ENCODE results near the gene PUSL1.

PUSL1 gene

GRCh38 chr1:1307261-1307922 is 1.0 kb upstream of the PUSL1 start:
- TF ChIP-seq CTCF (IDR thresholded peaks at IDR 0.05) = no peak
- no peak for TF ChIP-seq ZFX (IDR thresholded peaks at IDR 0.05; ENCODE audit: borderline replicate concordance)
- peak overlapping the region; percentile 96 for H3K27ac ChIP-seq

DNA sequence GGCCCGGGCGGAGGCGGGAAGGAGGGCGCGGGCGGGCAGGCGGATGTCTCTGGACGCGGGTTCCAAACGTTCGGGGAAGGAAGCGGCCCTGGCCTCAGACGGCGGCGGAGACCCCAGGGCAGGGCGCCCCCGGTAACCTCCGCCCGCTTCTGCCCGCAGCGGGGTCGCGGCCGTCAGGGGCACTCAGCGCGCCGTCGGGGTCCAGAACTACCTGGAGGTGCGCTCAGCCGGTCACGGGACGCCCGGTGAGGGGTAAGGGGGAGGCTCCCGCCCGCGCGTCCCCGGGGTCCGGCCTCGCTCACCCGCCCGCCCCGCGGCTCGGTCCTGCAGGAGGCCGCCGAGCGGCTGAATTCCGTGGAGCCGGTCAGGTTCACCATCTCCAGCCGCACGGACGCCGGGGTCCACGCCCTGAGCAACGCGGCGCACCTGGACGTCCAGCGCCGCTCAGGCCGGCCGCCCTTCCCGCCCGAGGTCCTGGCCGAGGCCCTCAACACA is 406 bp downstream of the PUSL1 start:
- peak overlapping the region; percentile 96 for H3K27ac ChIP-seq
- TF ChIP-seq ZFX (IDR thresholded peaks at IDR 0.05; ENCODE audit: borderline replicate concordance) (no peak), CTCF (IDR thresholded peaks at IDR 0.05) (no peak)

DNA sequence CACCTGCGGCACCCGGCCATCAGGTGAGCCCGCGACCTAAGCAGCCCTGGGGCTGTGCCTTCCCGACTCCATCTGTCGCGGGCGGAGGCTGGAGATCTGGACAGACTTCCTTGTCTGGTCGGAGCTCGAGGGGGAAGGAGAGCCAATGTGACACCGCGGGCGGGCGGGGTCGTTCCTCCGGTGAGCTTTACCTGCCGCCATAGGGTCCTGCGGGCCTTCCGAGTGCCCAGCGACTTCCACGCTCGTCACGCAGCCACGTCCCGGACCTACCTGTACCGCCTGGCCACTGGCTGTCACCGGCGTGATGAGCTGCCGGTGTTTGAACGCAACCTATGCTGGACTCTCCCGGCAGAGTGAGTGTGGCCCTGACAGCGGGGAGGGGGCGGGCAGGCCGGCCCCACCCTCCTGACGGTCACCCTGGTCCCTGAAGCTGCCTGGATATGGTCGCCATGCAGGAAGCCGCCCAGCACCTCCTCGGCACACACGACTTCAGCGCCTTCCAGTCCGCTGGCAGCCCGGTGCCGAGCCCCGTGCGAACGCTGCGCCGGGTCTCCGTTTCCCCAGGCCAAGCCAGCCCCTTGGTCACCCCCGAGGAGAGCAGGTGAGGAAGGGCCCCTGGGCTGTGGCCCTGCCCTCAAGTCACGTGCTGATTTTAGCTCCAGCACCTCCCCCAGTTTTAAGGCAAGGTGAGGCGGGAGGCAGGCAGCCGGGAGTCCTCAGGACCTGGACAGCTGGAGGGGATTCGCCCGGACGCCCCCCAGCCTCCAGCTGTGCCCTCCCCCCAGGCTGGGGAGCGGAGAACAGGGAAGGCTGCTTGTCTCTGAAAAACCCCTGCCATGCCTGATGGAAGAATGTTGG is 1.1 kb downstream of the PUSL1 start:
- TF ChIP-seq CTCF (IDR thresholded peaks at IDR 0.05) (no peak), ZFX (IDR thresholded peaks at IDR 0.05; ENCODE audit: borderline replicate concordance) (no peak)
- H3K27ac ChIP-seq = peak overlapping the region; percentile 96

DNA sequence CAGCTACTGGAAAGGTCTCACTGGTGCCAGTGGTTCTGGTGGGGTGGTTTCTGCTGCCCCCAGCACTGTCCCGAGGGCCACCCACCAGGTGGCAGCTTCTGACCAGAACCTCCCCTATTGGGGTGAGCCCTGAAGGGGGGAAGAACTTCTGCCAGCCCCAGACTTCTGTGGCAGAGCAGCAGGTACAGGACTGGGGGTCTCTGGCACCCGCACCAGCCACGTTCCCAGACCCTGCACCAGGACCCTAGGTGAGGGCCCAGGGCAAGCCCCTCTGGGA is 1.6 kb downstream of the PUSL1 start:
- TF ChIP-seq ZFX (IDR thresholded peaks at IDR 0.05; ENCODE audit: borderline replicate concordance) (no peak), CTCF (IDR thresholded peaks at IDR 0.05) (no peak)
- peak overlapping the region; percentile 96 for H3K27ac ChIP-seq

- peak overlapping the region; percentile 96 for H3K27ac ChIP-seq
- TF ChIP-seq ZFX (IDR thresholded peaks at IDR 0.05; ENCODE audit: borderline replicate concordance) (no peak), CTCF (IDR thresholded peaks at IDR 0.05) (no peak)
Measured at GRCh38 chr1:1310476-1311053, 2.2 kb downstream of the PUSL1 start.

DNA sequence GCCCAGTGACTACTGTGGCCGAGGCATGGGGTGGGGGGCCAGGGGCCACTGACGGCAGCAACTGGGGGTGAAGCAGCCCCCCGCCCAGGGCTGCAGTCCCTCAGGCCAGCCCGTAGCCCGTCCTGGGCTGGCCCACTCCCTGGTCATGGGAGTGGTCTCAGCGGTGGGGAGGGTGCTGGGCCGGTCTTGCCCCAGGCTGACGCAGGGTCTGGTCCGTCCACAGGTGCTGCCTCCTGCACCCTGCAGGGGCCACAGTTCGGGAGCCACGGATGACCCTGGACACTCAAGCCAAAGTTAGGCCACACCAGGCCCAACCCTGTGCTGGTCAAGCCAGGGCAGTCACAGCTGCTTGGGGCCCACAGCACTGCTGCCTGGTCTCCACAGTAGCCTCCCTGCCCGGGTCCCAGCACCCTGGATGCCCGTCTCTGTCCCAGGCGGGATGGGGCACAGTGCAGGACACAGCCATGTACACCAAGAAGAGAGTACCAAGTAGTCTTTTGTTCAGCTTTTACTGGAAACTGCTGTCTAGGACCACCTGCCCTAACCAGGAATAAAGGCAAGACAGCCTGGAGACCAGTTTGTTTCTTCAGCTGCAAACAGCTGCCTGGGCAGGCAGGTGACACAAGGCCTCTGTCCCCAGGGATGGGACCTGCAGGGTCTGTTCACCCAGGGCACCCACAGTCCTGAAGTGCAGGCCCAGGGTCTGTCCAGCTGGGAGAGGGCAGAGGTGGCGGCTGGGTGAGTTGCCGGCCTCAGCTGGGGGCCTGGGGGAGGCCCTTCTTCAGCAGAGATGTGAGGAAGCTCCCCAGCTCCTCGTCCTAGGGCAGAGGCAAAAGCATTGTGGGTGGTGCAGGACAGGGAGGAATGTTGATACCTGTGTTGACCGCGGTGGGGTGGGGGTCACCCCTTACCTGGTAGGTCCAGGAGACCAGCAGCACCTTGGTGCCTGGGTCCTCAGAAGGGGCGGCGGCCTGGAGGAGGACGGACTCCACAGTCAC is 3.0 kb downstream of the PUSL1 start:
- H3K27ac ChIP-seq = peak overlapping the region; percentile 96
- TF ChIP-seq ZFX (IDR thresholded peaks at IDR 0.05; ENCODE audit: borderline replicate concordance) = no peak
- no peak for TF ChIP-seq CTCF (IDR thresholded peaks at IDR 0.05)
